Choroid plexus epithelial cell (primary cell): Measurements from ENCODE around the gene MCTP1.

Source experiments
- DNase-seq: peaks from one replicate; pipeline ENCODE4 v3.0.0-alpha.2; 2010; ENCODE audit warnings: low read depth
- H3K4me3 ChIP-seq: 2 replicates; pipeline ENCODE4 v1.5.1; 2011; ENCODE audit warnings: low read depth, mild to moderate bottlenecking, control low read depth, low read length, moderate library complexity
- TF ChIP-seq, protein P1 (sequence below): conservative IDR thresholded peaks from 2 replicates; pipeline ENCODE4 v1.5.1; 2011; ENCODE audit warnings: low read depth, mild to moderate bottlenecking, control low read depth, inconsistent platforms, low read length, moderate library complexity

The MCTP1 gene

DNA sequence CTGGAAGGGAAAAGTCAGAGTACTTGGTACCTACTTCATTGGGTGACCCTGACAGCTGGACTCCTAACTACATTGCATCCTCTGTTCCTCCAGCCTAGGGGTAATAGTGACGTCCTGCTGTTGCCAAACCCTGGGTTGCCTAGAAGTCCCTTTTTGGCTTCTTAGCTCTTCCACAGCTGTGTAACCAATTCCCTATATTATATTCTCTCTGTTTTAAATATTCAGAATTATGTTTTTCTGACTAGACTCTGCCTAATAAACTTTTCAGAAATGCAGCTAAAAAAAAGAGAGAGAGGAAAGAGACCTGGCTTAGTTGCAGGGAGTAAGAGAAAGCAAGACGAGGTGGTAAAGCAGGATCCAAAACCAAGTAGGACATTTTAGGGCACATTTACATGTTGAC lies 28.4 kb downstream of the MCTP1 start:
- no peak for DNase-seq
- TF ChIP-seq, protein P1, sequence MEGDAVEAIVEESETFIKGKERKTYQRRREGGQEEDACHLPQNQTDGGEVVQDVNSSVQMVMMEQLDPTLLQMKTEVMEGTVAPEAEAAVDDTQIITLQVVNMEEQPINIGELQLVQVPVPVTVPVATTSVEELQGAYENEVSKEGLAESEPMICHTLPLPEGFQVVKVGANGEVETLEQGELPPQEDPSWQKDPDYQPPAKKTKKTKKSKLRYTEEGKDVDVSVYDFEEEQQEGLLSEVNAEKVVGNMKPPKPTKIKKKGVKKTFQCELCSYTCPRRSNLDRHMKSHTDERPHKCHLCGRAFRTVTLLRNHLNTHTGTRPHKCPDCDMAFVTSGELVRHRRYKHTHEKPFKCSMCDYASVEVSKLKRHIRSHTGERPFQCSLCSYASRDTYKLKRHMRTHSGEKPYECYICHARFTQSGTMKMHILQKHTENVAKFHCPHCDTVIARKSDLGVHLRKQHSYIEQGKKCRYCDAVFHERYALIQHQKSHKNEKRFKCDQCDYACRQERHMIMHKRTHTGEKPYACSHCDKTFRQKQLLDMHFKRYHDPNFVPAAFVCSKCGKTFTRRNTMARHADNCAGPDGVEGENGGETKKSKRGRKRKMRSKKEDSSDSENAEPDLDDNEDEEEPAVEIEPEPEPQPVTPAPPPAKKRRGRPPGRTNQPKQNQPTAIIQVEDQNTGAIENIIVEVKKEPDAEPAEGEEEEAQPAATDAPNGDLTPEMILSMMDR, result no peak
- H3K4me3 ChIP-seq, result no peak overlapping the region

DNA sequence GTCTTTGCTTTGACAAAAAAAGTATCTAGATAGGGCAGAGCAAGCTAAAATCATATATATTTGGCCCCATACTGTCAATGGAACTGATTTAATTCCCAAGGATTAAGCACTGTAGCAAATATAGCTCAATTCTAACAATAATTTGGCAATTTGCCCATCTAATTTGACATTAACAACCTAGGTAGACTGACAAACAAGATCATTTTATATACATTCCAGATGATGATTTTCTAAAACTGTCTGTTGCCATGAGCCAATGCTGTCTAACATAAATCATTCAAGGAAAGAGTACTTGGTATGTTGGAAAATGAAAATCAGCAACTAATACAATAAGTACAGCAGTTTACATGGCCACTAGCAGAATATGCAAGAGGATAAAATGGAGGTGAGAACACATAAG lies 32.1 kb downstream of the MCTP1 start:
- H3K4me3 ChIP-seq, result no peak overlapping the region
- DNase-seq, result no peak
- TF ChIP-seq, protein P1, result no peak

DNA sequence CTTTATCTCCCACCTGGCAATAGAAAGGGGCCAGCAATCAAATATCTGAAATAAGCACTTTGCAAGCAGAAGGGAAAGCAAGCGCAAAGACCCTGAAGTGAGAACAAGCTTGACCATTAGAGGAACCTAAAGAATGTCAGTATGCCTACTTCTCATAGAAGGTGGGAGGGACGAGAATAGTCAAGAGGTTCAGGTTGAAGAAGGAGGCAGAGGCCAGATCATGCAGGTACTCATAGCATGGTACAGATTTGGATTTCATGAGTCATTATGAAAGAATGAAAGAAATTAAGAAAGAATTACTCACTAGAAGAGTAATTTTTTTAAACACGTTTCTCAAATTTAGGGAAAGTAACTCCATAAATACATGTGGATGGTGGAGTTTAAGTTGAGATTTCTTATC lies 33.7 kb downstream of the MCTP1 start:
- H3K4me3 ChIP-seq, result no peak overlapping the region
- TF ChIP-seq, protein P1, result no peak
- no peak for DNase-seq

DNA sequence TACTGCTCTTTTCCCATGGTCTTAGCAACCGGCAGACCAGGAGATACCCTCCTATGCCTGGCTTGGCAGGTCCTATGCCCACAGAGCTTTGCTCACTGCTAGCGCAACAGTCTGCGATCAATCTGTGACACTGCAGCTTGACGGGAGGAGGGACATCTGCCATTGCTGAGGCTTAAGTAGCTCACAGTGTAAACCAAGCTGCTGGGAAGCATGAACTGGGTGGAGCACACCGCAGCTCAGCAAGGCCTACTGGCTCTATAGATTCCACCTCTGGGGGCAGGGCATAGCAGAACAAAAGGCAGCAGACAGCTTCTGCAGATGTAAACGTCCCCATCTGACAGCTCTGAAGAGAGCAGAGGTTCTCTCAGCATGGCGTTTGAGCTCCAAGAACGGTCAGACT lies 40.4 kb downstream of the MCTP1 start:
- H3K4me3 ChIP-seq, result no peak overlapping the region
- TF ChIP-seq, protein P1, result no peak
- no peak for DNase-seq

DNA sequence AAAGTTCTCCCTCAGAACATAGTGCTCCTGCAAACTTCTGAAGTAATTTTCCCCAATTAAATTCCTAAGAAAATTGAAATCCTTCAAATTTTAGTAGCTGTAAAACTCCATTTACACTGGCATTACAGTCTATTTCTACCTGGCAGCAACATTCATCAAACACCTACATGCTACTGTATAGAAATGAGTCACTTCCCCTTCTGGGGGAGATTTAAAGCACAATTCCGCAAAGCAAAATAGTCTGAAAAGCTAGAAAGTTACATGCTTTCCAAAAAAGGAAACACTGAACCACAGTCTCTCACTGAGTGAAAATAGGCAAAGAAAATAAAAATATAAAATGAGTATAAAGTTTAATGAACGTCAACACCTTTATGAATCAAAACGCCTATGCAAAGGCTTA lies 43.3 kb downstream of the MCTP1 start:
- TF ChIP-seq, protein P1, result no peak
- DNase-seq, result no peak
- H3K4me3 ChIP-seq, result no peak overlapping the region

DNA sequence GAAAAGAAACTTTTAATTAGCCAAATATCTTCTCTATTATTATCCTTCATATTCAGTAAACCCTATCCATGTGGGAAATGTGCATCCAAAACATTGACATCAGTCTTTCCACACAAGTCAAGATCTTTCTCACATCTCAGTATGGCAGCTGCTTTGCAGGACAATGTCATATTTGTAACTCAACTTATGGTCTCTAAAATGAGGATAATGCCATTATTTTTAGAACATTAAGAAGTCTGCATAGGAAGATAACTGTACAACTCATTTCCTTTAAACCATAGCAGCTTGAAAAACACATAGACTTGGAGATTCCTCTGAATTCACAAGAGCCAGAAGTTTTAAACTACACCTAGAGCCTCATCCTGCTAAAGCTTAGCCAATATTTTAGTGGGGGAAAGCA lies 43.7 kb downstream of the MCTP1 start:
- no peak overlapping the region for H3K4me3 ChIP-seq
- no peak for DNase-seq
- TF ChIP-seq, protein P1, result no peak

DNA sequence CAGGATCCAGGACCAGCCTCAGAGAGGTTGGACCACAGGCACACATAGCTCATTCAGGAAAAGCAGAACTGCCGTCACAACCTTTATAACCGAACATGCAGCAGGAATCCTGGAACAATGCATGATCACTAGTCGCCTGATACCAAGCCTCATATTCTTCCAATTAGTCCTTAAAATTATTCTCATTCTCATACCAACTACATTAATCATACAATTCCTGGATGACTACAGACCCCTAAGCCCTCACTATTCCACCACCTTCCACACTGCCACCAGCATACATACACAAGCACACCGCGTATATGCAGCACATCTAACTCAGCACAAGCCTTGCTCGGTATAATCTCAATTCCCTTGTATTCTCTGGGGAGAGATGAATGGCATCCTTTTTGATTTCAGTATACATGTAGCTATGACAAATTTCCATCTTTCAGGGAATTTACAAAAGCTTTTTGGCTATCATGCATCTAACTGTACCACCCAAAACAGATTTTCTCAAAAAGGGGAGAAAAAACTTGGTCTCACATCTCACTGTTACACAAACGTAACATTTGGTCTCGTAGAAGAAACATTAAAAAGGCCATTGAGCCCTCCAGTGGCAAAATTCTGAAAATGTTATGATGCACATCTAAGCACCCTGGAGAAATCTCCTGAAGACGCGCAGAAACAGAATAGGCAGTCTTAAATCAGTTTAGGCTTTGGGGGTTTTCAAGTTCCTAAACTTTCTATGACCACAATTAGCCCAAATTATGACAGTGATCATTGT lies 46.2 kb downstream of the MCTP1 start:
- TF ChIP-seq, protein P1, result peak; percentile 67
- DNase-seq, result peak; percentile 71
- H3K4me3 ChIP-seq, result no peak overlapping the region
